GM18508 (cell line): ENCODE measurements around the gene NOMO2.
"Not testable (repeated sequence)": the region's sequence is repeated elsewhere in the genome, so short reads cannot be mapped to it uniquely, and the experiment has no call there.

Experiments
- ATAC-seq: cut with Tn5 transposase; IDR thresholded peaks from one replicate; pipeline ENCODE4 v1.9.1; 2021; ENCODE audit warnings: moderate number of reproducible peaks; ENCODE audit not compliant: insufficient read depth, unreplicated experiment

The NOMO2 gene

DNA sequence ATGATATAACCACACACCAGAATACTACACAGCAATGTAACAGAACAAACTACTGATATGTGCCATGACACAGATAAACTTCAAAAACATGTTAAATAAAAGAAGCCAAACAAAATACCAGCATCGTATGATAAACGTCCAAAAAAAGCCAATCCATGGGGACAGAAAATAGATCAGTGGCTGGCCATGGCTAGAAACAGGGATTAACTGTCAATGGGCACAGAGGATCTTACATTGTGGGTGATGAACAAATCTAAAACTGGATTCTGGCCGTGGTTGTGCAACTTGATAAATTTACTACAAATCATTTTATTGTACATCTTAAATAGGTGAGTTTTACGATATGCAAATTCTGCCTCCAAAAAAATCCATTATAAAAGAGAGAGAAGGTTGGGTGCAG lies 35.4 kb downstream of the NOMO2 start:
- ATAC-seq = not testable (repeated sequence)

DNA sequence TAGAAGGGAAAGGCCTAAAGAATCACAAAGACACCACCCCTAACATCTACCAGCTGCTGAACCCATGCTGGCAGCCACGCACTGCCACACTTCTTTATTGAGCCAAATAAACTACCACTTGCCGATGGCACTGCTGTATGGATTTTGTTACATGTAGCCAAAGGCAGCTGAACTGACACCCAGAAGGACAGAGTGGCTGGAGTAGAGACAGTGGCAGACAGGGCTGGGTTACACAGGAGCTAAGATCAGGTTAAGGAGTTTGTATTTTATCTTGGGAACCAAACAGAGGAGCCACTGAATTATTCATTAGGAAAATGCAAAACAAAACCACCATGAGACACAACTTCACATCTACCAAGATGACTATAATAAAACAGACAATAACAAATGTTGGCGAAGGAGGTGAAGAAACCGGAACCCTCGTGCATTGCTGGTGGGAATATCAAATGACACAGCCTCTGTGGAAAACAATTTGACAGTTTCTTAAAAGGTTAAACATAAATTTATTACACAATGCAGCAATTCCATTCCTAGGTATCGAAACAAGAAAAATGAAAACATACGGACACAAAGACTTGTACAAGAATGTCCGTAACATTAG lies 35.9 kb downstream of the NOMO2 start:
- ATAC-seq = not testable (repeated sequence)

DNA sequence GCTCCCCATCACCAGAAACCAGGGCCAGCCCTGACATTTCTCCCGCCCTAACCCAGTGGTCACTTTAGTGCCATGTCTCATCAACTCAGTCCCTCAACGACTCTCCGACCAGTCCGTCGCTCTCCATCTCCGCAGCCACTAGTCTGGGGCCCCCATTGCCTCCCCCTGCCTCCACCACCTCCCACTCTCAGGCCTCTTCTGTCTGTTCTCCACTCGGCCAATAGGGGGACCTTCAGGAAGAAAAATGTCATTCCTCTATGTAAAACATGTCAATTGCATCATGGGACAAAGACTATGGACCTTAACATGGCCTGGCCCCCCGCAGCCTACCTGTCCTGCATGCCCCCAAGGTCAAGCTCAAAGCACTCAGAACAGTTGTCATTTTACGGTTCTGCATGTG lies 39.3 kb downstream of the NOMO2 start:
- ATAC-seq = not testable (repeated sequence)

DNA sequence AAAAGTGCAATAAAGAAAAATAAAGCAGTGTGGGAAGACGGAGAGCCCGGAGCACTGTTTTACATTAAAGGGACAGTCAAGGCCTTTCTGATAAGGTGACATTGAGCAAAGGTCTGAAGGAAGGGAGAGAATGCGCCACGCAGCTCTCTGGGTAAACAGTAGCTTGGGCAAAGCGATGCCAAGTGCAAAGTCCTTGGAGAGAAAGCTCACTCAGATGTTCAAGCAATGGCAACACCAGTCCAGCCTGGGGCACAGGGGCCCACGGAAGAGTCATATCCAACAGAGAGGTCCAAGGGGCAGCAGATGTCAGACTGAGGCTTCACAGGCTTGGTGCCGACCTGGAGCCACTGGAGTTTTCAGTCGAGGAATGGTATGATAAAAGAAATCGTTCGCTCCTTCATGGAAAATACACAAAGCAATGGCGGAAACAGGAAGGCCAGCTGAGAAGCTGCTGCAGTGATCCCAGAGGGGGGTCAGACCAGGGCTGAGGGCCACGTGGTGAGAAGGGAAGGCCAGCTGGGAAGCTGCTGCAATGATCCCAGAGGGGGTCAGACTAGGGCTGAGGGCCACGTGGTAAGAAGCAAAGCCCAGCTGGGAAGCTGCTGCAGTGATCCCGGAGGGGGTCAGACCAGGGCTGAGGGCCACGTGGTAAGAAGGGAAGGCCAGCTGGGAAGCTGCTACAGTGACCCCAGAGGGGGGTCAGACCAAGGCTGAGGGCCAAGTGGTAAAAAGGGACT lies 40.3 kb downstream of the NOMO2 start:
- ATAC-seq = not testable (repeated sequence)

DNA sequence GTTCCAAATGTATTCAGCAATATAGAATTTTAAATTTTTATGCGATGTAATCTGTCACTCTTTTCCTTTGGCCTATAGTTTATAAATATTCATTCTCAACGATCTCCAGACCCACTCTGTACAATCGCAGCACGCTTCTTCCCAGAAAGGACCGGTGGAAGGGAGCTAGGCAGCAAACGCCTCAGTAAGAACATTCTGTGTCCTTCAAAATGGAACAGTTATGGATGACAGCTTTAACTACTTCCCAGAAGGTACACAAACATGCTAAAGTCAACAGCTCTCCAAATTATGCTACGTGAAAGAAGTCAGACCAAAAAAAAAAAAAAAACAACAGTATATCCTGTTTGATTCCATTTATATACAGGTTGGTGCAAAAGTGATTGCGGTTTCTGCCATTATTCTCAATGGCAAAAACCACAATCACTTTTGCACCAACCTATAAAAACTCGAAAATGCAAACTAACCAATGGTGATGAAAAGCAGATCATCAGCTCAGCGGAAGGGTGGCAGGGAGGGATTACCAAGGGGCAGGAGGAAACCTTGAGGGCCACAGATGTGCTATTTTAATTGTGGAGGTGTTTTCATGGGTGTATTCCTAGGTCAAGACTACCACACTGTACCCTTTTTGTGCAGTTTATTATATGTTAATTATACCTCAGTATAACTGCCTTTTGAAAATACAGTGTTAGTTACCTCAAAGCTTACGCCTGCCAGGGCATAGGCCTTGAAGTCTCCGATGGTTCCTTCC lies 43.2 kb downstream of the NOMO2 start:
- not testable (repeated sequence) for ATAC-seq

DNA sequence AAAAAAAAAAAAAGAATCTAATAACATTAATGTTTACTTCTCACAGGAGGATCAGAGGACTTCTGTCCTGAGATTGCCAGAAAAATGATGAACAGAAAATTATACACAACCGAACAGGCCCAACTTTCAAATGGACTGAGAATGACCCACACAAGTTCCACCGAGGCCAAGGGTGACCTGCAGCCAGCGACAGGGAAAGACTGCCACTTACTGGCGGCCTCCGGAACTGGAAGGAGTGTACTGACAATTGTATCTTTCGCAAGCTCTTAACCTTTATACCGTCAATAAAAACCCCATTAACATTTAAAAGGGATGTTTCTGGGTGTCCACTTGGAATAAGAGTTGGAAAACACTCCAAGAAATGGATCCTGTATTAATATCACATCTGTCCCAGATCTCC lies 63.5 kb downstream of the NOMO2 start:
- ATAC-seq = not testable (repeated sequence)

DNA sequence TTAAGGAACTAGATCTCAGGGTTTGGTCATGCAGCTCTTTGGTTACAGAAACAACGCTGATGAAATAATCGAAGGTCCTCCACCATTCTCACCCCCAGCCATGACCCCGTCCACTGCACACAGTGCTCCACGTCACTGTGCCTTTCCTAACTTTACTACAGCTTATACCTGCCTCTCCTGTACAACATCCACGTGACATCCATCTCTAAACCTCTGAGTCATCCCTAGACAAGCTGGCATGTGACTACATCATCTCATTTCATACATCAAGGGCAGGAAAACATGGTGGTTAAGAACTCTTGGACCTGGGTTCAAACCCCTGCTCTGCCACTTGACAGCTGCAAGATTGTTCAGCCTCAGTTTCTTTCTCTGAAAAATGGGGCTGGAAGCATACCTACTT lies 64.9 kb downstream of the NOMO2 start:
- ATAC-seq = not testable (repeated sequence)

DNA sequence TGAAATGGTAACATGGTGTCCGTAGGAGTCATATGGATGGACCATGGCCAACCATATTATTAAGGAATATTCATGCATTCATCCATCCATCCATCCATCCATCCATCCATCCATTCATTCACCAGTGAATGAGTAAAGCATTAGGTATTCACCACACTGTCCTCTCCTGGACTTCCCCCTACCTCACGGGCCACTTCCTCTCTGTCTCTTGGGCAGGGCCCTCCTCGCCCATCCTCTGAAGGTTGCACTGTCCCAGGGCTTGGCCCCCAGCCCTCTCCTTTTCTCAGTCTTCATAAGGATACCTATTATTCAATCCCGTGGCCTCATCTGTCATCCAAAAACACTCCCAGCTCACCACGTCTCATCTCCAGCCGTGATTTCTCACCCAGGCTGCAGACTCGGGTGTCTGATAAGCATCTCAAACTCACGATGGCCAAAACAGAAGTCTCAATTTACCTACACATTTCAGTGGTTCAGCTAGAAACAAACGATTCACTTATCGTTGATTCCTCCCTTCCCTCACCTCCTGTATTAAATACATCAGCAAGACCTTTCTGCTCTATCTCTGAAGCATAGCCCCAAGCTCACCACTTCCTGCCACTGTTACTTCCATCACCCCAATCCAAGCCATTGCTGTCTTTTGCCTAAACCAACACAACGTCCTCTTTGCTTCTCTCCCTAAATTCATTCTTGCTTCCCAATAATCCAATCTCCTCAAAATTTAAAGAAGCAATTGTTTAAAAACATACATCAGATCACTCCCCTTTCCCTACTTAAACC lies 69.6 kb downstream of the NOMO2 start:
- ATAC-seq = not testable (repeated sequence)

DNA sequence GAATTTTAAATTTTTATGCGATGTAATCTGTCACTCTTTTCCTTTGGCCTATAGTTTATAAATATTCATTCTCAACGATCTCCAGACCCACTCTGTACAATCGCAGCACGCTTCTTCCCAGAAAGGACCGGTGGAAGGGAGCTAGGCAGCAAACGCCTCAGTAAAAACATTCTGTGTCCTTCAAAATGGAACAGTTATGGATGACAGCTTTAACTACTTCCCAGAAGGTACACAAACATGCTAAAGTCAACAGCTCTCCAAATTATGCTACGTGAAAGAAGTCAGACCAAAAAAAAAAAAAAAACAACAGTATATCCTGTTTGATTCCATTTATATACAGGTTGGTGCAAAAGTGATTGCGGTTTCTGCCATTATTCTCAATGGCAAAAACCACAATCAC lies 125.9 kb downstream of the NOMO2 start:
- not testable (repeated sequence) for ATAC-seq

DNA sequence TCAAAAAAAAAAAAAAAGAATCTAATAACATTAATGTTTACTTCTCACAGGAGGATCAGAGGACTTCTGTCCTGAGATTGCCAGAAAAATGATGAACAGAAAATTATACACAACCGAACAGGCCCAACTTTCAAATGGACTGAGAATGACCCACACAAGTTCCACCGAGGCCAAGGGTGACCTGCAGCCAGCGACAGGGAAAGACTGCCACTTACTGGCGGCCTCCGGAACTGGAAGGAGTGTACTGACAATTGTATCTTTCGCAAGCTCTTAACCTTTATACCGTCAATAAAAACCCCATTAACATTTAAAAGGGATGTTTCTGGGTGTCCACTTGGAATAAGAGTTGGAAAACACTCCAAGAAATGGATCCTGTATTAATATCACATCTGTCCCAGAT lies 146.1 kb downstream of the NOMO2 start:
- not testable (repeated sequence) for ATAC-seq

DNA sequence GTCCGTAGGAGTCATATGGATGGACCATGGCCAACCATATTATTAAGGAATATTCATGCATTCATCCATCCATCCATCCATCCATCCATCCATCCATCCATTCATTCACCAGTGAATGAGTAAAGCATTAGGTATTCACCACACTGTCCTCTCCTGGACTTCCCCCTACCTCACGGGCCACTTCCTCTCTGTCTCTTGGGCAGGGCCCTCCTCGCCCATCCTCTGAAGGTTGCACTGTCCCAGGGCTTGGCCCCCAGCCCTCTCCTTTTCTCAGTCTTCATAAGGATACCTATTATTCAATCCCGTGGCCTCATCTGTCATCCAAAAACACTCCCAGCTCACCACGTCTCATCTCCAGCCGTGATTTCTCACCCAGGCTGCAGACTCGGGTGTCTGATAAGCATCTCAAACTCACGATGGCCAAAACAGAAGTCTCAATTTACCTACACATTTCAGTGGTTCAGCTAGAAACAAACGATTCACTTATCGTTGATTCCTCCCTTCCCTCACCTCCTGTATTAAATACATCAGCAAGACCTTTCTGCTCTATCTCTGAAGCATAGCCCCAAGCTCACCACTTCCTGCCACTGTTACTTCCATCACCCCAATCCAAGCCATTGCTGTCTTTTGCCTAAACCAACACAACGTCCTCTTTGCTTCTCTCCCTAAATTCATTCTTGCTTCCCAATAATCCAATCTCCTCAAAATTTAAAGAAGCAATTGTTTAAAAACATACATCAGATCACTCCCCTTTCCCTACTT lies 152.2 kb downstream of the NOMO2 start:
- not testable (repeated sequence) for ATAC-seq

DNA sequence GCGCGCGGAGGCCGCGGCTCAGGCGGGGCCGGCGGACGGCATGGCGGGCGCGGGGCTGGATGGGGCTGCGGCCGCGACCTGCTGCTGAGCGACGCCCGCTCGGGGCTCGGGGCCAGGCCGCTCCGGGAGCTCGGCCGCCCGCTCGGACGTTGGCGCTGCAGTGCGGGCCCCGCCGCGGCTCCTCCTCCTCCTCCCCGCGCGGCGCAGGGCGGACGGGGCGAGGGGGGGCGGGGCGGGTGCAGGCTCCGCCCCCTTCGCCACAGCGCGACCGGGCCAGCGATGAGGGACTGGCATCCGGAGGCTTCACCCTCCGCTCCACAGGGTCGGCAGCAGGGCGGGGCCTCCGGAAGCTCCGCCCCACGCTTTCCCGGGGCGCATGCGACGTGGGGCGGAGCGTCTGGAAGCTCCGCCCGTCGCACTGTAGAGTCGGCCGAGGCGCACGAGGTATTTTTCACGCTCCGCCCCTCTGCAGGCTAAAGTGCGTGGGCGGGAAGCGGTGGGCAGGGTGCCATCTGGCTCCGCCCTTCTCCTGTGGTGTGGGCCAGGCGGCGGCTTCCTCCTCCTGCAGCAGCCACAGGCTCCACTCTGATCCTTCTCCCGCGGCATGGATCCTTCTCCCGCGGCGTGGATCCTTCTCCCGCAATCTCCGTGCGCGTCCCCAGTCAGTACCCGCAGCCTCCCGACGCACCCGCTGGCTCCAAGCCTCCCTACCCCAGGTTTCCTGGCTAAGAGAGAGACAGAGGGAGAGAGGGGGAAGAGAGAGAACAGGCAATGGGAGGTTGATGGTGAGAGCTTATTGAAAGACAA lies 159.8 kb downstream of the NOMO2 start:
- not testable (repeated sequence) for ATAC-seq

DNA sequence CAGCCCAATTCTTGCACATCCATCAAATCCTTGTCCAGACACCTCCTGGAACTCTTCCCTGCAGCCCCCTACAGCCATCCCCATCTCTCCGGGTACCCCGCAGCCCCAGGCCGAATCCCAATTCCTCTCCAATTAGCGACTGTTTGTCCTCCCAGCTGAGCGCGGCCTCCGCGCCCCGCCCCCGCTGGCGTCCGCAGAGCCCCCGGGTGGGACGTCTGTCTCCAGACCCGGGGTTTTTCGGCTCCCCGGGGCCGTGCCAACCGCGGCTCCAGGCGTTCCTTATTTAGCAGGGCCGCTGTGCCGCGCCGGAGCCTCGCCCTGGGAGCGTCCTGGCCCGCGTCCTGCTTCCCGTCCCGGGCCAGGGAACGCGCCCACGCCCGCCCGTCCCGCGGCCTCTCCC lies 160.7 kb downstream of the NOMO2 start:
- ATAC-seq = not testable (repeated sequence)

DNA sequence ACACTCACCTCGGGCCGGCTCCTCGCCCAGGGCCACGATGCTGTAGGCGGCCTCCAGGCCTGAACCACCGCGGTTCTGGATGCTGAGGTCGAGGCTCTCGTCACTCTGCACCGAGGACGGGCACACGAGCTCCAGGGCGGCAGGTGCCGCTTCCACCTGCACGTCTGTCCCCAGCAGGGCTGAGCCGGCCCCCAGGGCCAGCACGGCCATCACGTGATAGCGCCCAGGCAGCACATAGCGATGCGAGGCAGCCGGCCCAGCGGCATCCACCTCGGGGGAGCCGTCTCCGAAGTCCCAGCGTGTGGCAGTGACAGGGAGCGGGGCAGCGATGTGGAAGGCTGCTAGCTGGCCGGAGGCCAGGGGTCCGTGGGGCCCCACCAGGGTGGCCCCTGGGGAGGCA lies 167.5 kb downstream of the NOMO2 start:
- ATAC-seq = not testable (repeated sequence)

DNA sequence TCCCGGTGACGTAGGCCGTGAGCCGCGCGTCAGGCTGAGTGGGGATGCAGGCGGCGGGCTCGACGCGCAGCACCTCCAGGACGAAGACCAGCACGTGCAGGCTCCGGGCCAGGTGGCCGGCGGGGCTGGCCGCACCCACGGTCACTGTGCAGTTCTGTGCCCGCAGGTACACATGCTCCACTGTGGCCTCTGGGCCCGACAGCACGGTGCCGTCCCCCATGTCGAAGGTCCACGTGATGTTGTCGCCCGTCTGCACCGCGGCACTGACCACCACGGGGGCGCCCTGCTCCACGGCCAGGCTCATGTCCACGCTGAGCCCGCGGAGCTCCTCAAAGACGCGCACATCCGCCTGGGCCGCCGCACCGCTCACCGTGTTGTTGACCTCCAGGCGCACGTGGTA lies 174.1 kb downstream of the NOMO2 start:
- ATAC-seq = not testable (repeated sequence)

DNA sequence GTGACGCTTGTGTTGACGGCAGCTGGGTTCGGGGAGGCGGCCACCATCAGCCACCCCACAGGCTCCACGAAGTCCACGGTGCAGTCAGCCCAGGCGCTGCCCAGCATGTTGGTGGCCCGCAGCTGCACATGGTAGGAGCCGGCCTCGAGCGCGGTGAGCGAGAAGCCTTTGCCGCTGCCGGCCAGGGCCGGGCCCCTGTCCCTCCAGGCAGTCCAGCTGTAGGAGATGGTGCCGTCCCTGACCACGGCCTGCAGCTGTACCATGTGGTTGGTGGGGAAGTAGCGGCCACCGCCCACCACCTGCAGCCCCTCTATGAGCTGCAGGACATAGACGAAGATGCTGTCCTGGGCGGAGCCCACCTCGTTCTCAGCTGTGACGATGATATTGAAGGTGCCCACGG lies 175.4 kb downstream of the NOMO2 start:
- not testable (repeated sequence) for ATAC-seq

DNA sequence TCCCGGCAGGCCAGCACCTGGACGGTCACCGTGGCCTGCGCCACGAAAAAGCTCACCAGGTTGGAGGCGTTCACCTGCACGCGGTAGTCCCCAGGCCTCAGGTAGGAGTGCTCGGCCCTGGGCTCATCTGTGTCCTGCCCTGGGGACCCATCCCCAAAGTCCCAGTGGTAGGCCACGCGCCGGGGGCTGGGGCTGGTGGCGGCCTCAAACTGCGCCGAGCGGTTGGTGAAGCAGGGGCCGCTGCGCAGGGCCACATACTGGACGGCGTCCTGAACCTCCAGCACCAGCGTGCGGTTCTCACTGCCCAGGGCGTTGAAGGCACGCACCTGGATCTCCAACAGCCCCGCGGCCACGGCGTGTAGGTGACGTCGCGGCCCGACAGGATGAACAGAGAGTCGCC lies 176.6 kb downstream of the NOMO2 start:
- not testable (repeated sequence) for ATAC-seq

DNA sequence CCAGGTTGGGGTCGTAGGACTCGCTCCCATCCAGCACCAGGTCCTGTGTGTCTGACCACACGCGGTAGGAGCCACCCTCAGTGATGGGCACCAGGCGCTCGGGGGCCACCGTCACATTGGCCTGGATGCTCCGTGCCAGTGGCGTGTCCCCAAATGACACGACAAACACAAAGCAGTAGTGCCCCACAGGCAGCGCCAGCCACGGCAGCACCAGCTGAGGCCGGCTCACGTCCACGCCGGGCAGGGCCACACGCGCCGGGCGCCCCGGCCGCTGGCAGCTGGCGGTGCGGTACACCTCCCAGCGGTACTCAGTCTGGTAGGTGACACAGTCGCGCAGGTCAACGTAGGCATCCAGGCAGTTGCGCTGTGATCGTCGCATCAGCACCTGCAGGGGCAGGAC lies 177.0 kb downstream of the NOMO2 start:
- not testable (repeated sequence) for ATAC-seq

DNA sequence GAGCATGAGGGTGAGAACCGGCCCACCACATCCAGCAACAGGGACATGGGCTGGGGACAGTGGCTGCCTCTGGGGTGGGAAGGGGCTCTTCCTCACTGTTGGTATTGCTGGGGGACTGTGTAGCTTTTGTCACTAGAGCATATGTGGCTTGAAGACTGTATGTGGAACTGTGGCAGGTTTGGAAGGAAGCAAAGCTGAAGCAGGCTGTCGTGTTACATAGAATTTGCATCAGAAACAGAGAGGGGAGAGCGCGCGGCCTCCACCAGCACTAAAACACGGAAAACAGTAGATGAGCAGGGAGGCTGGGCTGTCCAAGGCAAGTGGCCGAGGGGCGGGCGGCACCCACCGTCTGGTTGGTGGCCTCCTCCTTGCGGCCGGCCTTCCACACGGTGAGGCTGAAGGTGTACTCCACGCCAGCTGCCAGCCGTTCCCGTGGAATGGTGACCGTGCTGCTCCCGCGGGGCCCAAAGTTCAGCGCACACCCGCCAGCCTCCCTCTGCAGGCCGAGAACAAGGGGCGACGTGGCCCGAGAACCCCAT lies 177.7 kb downstream of the NOMO2 start:
- ATAC-seq = not testable (repeated sequence)
